WERI-Rb-1 (cell line): Measurements from ENCODE around the gene FBLN2.

ENCODE experiments used
- DNase-seq: peaks from one replicate; pipeline ENCODE4 v3.0.0-alpha.2; 2020
- H3K27ac ChIP-seq: fragments of 250-450 bp; sonication (Bioruptor Pico); 2 replicates; pipeline ENCODE4 v1.5.1; 2020; ENCODE audit warnings: mild to moderate bottlenecking, moderate library complexity
- H3K27me3 ChIP-seq: fragments of 250-450 bp; sonication (Bioruptor Pico); 2 replicates; pipeline ENCODE4 v1.5.1; 2021; ENCODE audit warnings: mild to moderate bottlenecking, low read depth, moderate library complexity; ENCODE audit not compliant: insufficient read depth, severe bottlenecking
- H3K36me3 ChIP-seq: fragments of 250-450 bp; sonication (Bioruptor Pico); 2 replicates; pipeline ENCODE4 v1.5.1; 2020; ENCODE audit warnings: mild to moderate bottlenecking, moderate library complexity
- H3K4me3 ChIP-seq: 2 replicates; pipeline ENCODE4 v1.5.1; 2011; ENCODE audit warnings: low read depth, mild to moderate bottlenecking, control low read depth, low read length
- H3K9me3 ChIP-seq: fragments of 250-450 bp; sonication (Bioruptor Pico); 2 replicates; pipeline ENCODE4 v1.5.1; 2021; ENCODE audit warnings: mild to moderate bottlenecking, moderate library complexity; ENCODE audit not compliant: severe bottlenecking
- TF ChIP-seq, protein P1 (sequence below): IDR thresholded peaks from 2 replicates; pipeline ENCODE4 v1.5.1; 2011; ENCODE audit warnings: low read depth, mild to moderate bottlenecking, control low read depth, inconsistent platforms, low read length

The FBLN2 gene

DNA sequence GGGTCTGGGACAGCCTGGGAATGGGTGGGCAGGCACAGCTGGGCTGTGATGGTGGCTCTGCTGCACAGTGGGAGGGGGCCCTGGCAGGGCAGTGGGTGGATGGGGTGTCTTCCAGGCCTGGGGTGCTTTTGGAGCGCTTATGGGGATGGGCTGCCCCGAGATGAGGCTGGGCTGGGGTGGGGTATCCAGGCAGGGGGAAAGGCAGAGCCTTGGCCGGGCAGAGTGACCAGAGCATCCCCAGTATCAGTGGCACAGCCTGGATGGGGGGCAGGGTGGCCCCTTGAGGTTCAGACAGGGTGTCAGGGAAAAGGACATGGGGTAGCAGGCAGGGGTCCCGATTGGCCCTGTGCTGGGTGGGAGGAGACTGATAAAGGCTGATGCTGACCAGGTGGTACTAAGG is 42.2 kb upstream of the FBLN2 start:
- no peaks in the 10 kb centered on the region for H3K9me3 ChIP-seq
- no peak overlapping the region for H3K4me3 ChIP-seq
- TF ChIP-seq, protein P1, sequence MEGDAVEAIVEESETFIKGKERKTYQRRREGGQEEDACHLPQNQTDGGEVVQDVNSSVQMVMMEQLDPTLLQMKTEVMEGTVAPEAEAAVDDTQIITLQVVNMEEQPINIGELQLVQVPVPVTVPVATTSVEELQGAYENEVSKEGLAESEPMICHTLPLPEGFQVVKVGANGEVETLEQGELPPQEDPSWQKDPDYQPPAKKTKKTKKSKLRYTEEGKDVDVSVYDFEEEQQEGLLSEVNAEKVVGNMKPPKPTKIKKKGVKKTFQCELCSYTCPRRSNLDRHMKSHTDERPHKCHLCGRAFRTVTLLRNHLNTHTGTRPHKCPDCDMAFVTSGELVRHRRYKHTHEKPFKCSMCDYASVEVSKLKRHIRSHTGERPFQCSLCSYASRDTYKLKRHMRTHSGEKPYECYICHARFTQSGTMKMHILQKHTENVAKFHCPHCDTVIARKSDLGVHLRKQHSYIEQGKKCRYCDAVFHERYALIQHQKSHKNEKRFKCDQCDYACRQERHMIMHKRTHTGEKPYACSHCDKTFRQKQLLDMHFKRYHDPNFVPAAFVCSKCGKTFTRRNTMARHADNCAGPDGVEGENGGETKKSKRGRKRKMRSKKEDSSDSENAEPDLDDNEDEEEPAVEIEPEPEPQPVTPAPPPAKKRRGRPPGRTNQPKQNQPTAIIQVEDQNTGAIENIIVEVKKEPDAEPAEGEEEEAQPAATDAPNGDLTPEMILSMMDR, result no peak
- H3K36me3 ChIP-seq, result no peaks in the 10 kb centered on the region
- DNase-seq, result no peak
- H3K27me3 ChIP-seq, result no peaks in the 10 kb centered on the region
- H3K27ac ChIP-seq, result no peak overlapping the region

DNA sequence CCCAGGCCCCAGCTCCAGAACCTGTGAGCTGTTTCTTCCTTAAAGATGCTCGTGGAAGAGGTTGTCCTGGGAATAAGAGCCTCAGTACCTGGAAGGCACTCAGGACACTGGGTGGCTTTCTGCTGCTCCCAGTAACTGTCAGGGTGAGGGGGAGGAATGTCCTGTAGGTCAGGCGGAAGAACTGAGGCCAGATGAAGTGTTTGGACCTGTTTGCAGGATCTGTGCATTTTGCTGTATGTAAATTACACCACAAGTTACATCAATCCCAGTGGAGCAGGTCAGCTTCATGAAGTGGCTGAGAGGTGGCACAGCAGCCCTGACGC is 41.7 kb upstream of the FBLN2 start:
- H3K27ac ChIP-seq, result no peak overlapping the region
- H3K4me3 ChIP-seq, result no peak overlapping the region
- DNase-seq, result no peak

DNA sequence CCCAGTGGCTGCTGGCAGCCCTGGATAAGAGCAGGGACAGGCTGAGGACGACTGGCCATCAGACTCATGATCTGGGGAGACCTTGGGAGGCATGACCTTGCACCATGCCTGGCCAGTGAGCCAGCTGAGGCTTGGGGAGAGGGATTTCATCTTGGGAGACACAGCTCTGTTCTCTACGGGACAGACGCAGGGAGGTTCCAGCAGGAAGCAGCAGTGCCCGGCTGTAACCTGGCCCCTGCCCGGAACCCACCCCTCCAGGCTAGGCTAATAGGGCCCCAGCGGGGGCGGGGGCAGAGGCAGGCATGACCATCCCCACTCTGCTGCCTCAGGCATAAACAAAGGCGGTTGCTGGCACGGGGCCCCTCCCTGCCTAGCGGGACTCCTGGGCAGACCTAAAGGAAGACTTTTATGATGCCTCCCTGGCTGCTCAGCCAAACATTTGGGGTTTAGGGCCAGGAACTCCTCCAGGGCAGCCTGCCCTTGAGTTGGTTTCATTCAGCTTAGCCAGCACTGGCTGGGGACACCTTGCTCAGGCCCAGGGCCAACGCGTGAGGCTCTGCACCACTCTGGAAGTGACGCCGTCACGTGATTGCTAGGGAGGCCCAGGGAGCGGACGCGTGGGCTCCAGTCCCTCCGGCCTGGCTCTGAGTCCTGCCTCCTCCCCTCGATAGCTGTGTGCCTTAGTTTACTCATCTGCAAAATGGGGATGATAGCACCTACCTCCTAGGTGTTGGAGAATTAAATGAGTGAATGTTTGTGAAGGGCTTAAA is 41.2 kb upstream of the FBLN2 start:
- DNase-seq, result no peak
- Histone ChIP-seq H3K27me3 (no peaks in the 10 kb centered on the region), H3K9me3 (no peaks in the 10 kb centered on the region), H3K4me3 (no peak overlapping the region), H3K27ac (no peak overlapping the region), H3K36me3 (no peaks in the 10 kb centered on the region)
- TF ChIP-seq, protein P1, result no peak

More for the DNA sequence above, 41.7 kb upstream of the FBLN2 start:
- no peaks in the 10 kb centered on the region for H3K27me3 ChIP-seq
- no peaks in the 10 kb centered on the region for H3K36me3 ChIP-seq
- TF ChIP-seq, protein P1, result no peak
- no peaks in the 10 kb centered on the region for H3K9me3 ChIP-seq

DNA sequence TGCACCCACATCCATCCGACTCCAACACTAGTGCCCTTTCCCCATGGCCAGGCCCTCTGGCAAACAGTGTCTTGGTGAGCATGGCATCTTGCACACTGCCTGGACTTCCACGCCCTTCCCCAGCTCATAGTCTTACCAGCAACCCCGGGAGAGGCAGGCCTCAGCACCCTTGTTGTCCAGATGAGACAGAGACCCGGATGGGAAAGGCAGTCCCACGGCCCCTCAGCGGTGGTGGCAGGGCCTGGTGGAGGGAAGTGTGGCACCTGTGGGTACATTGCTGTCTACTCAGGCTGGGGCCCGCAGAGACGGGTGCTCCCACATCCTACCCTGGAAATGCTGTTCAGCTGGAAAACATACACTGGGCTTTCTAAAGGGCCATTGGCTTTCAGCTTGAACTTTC is 40.4 kb upstream of the FBLN2 start:
- no peaks in the 10 kb centered on the region for H3K9me3 ChIP-seq
- H3K27ac ChIP-seq, result no peak overlapping the region
- H3K27me3 ChIP-seq, result no peaks in the 10 kb centered on the region
- no peak overlapping the region for H3K4me3 ChIP-seq
- DNase-seq, result no peak
- TF ChIP-seq, protein P1, result no peak
- no peaks in the 10 kb centered on the region for H3K36me3 ChIP-seq

DNA sequence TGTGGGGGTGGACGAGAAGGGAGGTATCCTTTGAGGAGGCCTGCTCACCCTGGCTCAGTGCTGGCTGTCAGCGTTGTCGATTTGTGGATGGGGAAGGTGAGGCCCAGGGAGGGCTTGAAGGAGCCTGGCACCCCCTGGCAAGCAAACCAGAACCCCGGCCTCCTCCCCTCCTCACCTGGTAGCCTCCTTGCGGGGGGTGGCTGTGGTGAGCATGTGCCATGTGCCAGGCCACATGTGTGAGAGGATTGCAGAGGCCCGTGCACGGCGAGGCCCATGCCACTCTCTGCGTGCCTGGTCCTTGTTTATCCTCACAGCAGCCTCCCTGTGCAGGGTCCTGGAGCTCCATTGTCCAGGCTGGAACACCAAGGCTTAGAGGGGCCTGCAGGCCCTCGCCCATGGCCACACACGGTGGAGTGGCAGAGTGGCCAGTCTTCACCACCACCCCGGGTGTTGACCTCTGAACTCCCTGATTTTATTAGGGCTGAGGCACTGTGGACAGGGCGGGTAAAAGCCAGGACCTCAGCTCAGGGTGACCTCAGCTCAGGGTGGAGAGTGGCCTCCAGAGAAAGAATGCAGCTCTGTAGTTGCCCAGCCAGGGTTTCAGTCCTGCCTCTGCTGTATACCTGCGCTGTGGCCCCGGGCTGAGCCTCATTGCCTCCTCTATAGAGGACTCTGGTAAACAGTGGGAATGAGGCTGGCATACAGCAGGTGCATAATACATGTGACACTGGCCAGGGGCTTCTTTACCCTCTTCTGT is 39.7 kb upstream of the FBLN2 start:
- TF ChIP-seq, protein P1, result no peak
- no peak overlapping the region for H3K4me3 ChIP-seq
- H3K9me3 ChIP-seq, result no peaks in the 10 kb centered on the region
- no peak overlapping the region for H3K27ac ChIP-seq
- H3K27me3 ChIP-seq, result no peaks in the 10 kb centered on the region
- no peaks in the 10 kb centered on the region for H3K36me3 ChIP-seq
- no peak for DNase-seq
